ENCODE measurements around the gene C2orf76. TPM values are rescaled to one million over a fixed set of nuclear protein-coding genes. Genes with fewer than 3 reads are reported as not detected.

The C2orf76 gene
- total and polyA plus RNA-seq, 2 experiments from 2014 or later: 3.0 to 26.2 TPM

DNA sequence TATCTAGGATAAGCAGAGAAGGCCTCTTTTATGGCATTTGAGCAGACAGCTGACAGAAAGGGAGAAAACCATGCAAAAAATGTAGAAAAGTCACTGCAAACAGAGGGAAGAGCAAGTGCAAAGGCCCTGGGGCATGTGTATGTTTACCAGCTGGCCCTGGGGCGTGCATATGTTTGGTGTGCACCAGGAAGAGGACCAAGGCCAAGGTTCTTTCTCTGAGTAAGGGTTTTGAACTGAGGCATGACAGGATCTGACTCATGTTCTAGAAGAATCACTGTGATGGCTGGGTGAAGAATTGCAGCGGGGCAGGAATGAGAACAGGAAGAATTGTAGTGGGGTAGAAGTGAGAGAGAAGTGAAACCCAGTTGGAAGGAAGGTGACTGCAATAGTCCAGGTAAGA lies 73.4 kb downstream of the C2orf76 start:
- TF ChIP-seq EZH2phosphoT487 (IDR thresholded peaks at IDR 0.05; ENCODE audit: insufficient read depth, low read depth): no peak
- no peak for TF ChIP-seq EZH2 (IDR thresholded peaks at IDR 0.05; ENCODE audit: insufficient read depth, poor library complexity, severe bottlenecking)
- WGBS, 2 experiments (ENCODE audit: low coverage in 1 of 2, low lambda C conversion rate in 2 of 2, missing lambda C conversion rate in 2 of 2): 89 to 91% methylated on average over 2 of the region's 2 CpGs
- H3F3A ChIP-seq (ENCODE audit: insufficient read depth): no peaks in the 10 kb centered on the region
- no peaks in the 10 kb centered on the region for H3K9me2 ChIP-seq (ENCODE audit: insufficient read depth)
- H3K4me3 ChIP-seq: no peak overlapping the region
- no peaks in the 10 kb centered on the region for H3K9me3 ChIP-seq (ENCODE audit: low read depth)
- no peaks in the 10 kb centered on the region for H3K79me2 ChIP-seq (ENCODE audit: insufficient read depth)
- no peak overlapping the region for H2AFZ ChIP-seq
- in situ Hi-C loops (cut with MboI): loop anchor here (10.0 kb wide), 1 partner anchor 268 kb away; no protein-coding TSS in a partner anchor
- peak; percentile 19 for DNase-seq
- no peaks in the 10 kb centered on the region for H3K36me3 ChIP-seq (ENCODE audit: low read depth)
- H3K27me3 ChIP-seq (replicated peaks; ENCODE audit: insufficient read depth): no peaks in the 10 kb centered on the region
- no peak overlapping the region for H3K9ac ChIP-seq
- no peaks in the 10 kb centered on the region for H3K4me1 ChIP-seq (ENCODE audit: insufficient read depth)
- H3K4me2 ChIP-seq (ENCODE audit: unreplicated experiment): no peak overlapping the region
- H3K27ac ChIP-seq: no peak overlapping the region
- H4K20me1 ChIP-seq (ENCODE audit: insufficient read depth): no peaks in the 10 kb centered on the region

DNA sequence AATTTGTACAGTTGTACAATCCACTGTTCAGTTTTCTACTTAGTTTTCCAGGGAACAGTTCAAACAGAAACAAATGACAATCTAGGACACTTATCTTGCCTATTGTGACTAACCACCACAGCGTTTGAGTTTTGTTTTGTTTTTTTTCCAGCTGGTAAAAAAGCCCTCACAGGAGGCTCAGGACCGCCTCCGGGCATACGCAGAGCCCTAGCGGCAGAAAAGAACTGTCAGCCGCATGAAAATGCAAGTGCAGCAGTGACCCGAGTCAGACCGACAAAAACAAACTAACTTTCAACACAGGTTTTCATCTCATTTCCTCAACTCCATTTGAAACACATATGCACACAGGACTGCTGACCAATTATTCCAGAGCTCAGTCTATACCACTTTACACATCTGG lies 74.4 kb downstream of the C2orf76 start:
- Histone ChIP-seq H2AFZ (no peak overlapping the region), H3K27ac (no peak overlapping the region), H3K79me2 (ENCODE audit: insufficient read depth) (no peaks in the 10 kb centered on the region), H3K4me2 (ENCODE audit: unreplicated experiment) (no peak overlapping the region), H3K9ac (no peak overlapping the region), H3K27me3 (replicated peaks; ENCODE audit: insufficient read depth) (no peaks in the 10 kb centered on the region), H4K20me1 (ENCODE audit: insufficient read depth) (no peaks in the 10 kb centered on the region), H3K4me3 (no peak overlapping the region), H3K9me2 (ENCODE audit: insufficient read depth) (no peaks in the 10 kb centered on the region), H3F3A (ENCODE audit: insufficient read depth) (no peaks in the 10 kb centered on the region), H3K9me3 (ENCODE audit: low read depth) (no peaks in the 10 kb centered on the region), H3K4me1 (ENCODE audit: insufficient read depth) (no peaks in the 10 kb centered on the region), H3K36me3 (ENCODE audit: low read depth) (no peaks in the 10 kb centered on the region)
- no peak for DNase-seq
- TF ChIP-seq EZH2phosphoT487 (IDR thresholded peaks at IDR 0.05; ENCODE audit: insufficient read depth, low read depth) (no peak), EZH2 (IDR thresholded peaks at IDR 0.05; ENCODE audit: insufficient read depth, poor library complexity, severe bottlenecking) (no peak)
- 82 to 84% methylated on average over 8 of the region's 8 CpGs for WGBS, 2 experiments (ENCODE audit: low coverage in 1 of 2, low lambda C conversion rate in 2 of 2, missing lambda C conversion rate in 2 of 2)
- in situ Hi-C loops (cut with MboI): loop anchor here (10.0 kb wide), 1 partner anchor 267 kb away; no protein-coding TSS in a partner anchor

- H3F3A ChIP-seq (ENCODE audit: insufficient read depth): no peaks in the 10 kb centered on the region
- no peak overlapping the region for H3K27ac ChIP-seq
- no peaks in the 10 kb centered on the region for H3K9me2 ChIP-seq (ENCODE audit: insufficient read depth)
- no peaks in the 10 kb centered on the region for H3K9me3 ChIP-seq (ENCODE audit: low read depth)
- TF ChIP-seq EZH2phosphoT487 (IDR thresholded peaks at IDR 0.05; ENCODE audit: insufficient read depth, low read depth) (no peak), EZH2 (IDR thresholded peaks at IDR 0.05; ENCODE audit: insufficient read depth, poor library complexity, severe bottlenecking) (no peak)
- in situ Hi-C loops (cut with MboI): loop anchor here (10.0 kb wide), 1 partner anchor 267 kb away; no protein-coding TSS in a partner anchor
- H3K4me2 ChIP-seq (ENCODE audit: unreplicated experiment): no peak overlapping the region
- H3K4me1 ChIP-seq (ENCODE audit: insufficient read depth): no peaks in the 10 kb centered on the region
- H4K20me1 ChIP-seq (ENCODE audit: insufficient read depth): no peaks in the 10 kb centered on the region
- no peak for DNase-seq
- H2AFZ ChIP-seq: no peak overlapping the region
- no peaks in the 10 kb centered on the region for H3K27me3 ChIP-seq (replicated peaks; ENCODE audit: insufficient read depth)
- 74 to 82% methylated on average over 8 of the region's 8 CpGs for WGBS, 2 experiments (ENCODE audit: low coverage in 1 of 2, low lambda C conversion rate in 2 of 2, missing lambda C conversion rate in 2 of 2)
- no peaks in the 10 kb centered on the region for H3K79me2 ChIP-seq (ENCODE audit: insufficient read depth)
- H3K4me3 ChIP-seq: no peak overlapping the region
- H3K36me3 ChIP-seq (ENCODE audit: low read depth): no peaks in the 10 kb centered on the region
- no peak overlapping the region for H3K9ac ChIP-seq
Observed at GRCh38 chr2:119291588-119292167, 75.0 kb downstream of the C2orf76 start.

DNA sequence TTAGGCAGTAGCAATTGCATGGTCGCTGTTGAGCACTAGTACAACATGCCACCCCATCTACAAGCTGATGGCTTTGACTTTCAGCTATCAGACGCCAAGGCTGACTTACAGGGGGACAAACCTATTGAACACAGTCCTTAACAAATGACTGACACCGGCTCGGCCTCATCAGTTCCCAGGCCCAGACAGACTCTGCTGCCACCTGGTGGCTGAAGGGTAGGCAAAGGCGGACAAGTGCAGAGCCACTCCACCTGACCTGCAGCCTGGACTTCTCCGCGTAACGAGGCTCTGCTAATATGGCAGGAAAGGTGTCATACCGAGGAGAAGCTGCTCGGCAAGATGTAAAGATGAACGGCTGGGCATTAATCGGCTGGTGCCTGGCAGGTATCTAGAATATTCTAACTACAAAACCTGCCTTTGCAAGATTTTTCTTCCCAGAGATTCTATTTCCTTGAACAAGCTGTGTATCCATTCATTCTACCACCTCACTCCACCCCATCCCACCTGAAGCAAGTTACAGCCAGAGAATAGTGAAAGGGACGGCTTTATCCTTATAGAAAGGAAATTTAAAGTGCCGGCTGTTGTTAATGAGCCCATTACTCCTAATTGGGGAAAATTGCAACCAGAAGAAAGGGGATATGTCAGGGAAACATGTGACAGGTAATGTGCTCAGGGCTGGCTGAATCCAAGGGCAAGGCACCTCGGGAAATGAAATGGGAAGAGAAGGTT lies 75.6 kb downstream of the C2orf76 start:
- H3K9me3 ChIP-seq (ENCODE audit: low read depth): no peaks in the 10 kb centered on the region
- H4K20me1 ChIP-seq (ENCODE audit: insufficient read depth): no peaks in the 10 kb centered on the region
- H3K9ac ChIP-seq: no peak overlapping the region
- no peak overlapping the region for H3K27ac ChIP-seq
- H3K4me1 ChIP-seq (ENCODE audit: insufficient read depth): no peaks in the 10 kb centered on the region
- H2AFZ ChIP-seq: no peak overlapping the region
- no peaks in the 10 kb centered on the region for H3K27me3 ChIP-seq (replicated peaks; ENCODE audit: insufficient read depth)
- H3K79me2 ChIP-seq (ENCODE audit: insufficient read depth): no peaks in the 10 kb centered on the region
- no peak overlapping the region for H3K4me3 ChIP-seq
- H3K4me2 ChIP-seq (ENCODE audit: unreplicated experiment): no peak overlapping the region
- in situ Hi-C loops (cut with MboI): loop anchor here (10.0 kb wide), 1 partner anchor 266 kb away; no protein-coding TSS in a partner anchor
- no peaks in the 10 kb centered on the region for H3K36me3 ChIP-seq (ENCODE audit: low read depth)
- TF ChIP-seq EZH2phosphoT487 (IDR thresholded peaks at IDR 0.05; ENCODE audit: insufficient read depth, low read depth): no peak
- no peak for TF ChIP-seq EZH2 (IDR thresholded peaks at IDR 0.05; ENCODE audit: insufficient read depth, poor library complexity, severe bottlenecking)
- 13 to 14% methylated on average over 15 of the region's 15 CpGs for WGBS, 2 experiments (ENCODE audit: low coverage in 1 of 2, low lambda C conversion rate in 2 of 2, missing lambda C conversion rate in 2 of 2)
- no peaks in the 10 kb centered on the region for H3K9me2 ChIP-seq (ENCODE audit: insufficient read depth)
- H3F3A ChIP-seq (ENCODE audit: insufficient read depth): no peaks in the 10 kb centered on the region
- peak; percentile 78 for DNase-seq
